T1000 (cell line): ENCODE data around the gene ATP5ME.
A peak's percentile ranks its signal among the peaks of the same experiment; 100 is the strongest.
"Not testable (repeated sequence)": the region's sequence is repeated elsewhere in the genome, so short reads cannot be mapped to it uniquely, and the experiment has no call there.

Experiments used
- DNase-seq: peaks from one replicate; lab custom pipeline; 2025; ENCODE audit warnings: mixed read lengths; lab: John Stamatoyannopoulos, UW

Gene ATP5ME

GRCh38 chr4:704971-705277 lies 30.8 kb upstream of the ATP5ME start:
- DNase-seq = no peak

GRCh38 chr4:704198-704891 lies 30.3 kb upstream of the ATP5ME start:
- DNase-seq = no peak

- DNase-seq = no peak
These were observed 29.5 kb upstream of the ATP5ME start for GRCh38 chr4:703336-704197.

GRCh38 chr4:702618-703048 lies 28.6 kb upstream of the ATP5ME start:
- no peak for DNase-seq

- no peak for DNase-seq
These were observed 26.6 kb upstream of the ATP5ME start for GRCh38 chr4:700587-701264.

- DNase-seq = no peak
These were observed 25.9 kb upstream of the ATP5ME start for GRCh38 chr4:699816-700580.

GRCh38 chr4:694341-694940 lies 20.4 kb upstream of the ATP5ME start:
- DNase-seq = not testable (repeated sequence)

- DNase-seq = no peak
These were observed 18.9 kb upstream of the ATP5ME start for GRCh38 chr4:692771-693554.

GRCh38 chr4:689723-690122 lies 15.6 kb upstream of the ATP5ME start:
- no peak for DNase-seq

GRCh38 chr4:688854-689681 lies 15.0 kb upstream of the ATP5ME start, which contains the start of gene SLC49A3:
Gene SLC49A3, minus strand, starts transcription at chr4:689151. Its CDS starts 24 bp downstream, at chr4:689127.
- DNase-seq = no peak

- DNase-seq = no peak
These were observed 14.1 kb upstream of the ATP5ME start for GRCh38 chr4:687971-688853.

GRCh38 chr4:687048-687970 lies 13.2 kb upstream of the ATP5ME start:
- peak; percentile 69 for DNase-seq

- no peak for DNase-seq
These were observed 12.5 kb upstream of the ATP5ME start for GRCh38 chr4:686413-687040.

- no peak for DNase-seq
These were observed 11.8 kb upstream of the ATP5ME start for GRCh38 chr4:685679-686412.

- no peak for DNase-seq
These were observed 10.7 kb upstream of the ATP5ME start for GRCh38 chr4:684623-685327.
